ENCODE measurements around the gene SCP2.

DNA sequence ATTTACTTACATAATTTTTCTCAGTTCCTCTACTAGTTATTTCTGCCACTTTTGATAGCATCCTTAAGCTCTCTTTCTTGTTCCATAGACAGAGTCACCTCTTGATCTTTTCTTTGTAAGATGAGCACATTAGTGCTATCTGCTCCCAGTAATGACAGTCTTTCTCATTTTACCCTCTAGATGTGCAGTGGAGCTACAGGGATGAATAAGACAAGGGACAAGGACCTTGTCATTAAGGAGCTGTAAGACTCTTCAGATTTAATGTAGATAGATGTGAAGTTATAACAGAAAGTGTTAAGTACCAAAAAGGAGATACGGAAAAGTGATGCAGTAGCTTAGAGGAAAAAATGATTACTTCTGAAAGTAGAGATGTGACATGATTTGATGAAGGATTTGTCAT, 20.4 kb downstream of the SCP2 start:
- TF ChIP-seq, protein P1, sequence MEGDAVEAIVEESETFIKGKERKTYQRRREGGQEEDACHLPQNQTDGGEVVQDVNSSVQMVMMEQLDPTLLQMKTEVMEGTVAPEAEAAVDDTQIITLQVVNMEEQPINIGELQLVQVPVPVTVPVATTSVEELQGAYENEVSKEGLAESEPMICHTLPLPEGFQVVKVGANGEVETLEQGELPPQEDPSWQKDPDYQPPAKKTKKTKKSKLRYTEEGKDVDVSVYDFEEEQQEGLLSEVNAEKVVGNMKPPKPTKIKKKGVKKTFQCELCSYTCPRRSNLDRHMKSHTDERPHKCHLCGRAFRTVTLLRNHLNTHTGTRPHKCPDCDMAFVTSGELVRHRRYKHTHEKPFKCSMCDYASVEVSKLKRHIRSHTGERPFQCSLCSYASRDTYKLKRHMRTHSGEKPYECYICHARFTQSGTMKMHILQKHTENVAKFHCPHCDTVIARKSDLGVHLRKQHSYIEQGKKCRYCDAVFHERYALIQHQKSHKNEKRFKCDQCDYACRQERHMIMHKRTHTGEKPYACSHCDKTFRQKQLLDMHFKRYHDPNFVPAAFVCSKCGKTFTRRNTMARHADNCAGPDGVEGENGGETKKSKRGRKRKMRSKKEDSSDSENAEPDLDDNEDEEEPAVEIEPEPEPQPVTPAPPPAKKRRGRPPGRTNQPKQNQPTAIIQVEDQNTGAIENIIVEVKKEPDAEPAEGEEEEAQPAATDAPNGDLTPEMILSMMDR (IDR thresholded peaks at IDR 0.05): no peak
- no peak for TF ChIP-seq ZFX (IDR thresholded peaks at IDR 0.05; ENCODE audit: borderline replicate concordance)

All from 22Rv1 (cell line).